Stimulated activated CD4-positive, alpha-beta T cell treated with anti-CD3 and anti-CD28 coated beads, Interleukin-2, amount 100 ng/mL, for 24 hours (primary cell): ENCODE measurements around the gene RANBP10.

ENCODE experiments used
- DNase-seq, 2 donors: peaks; one replicate each; pipeline ENCODE4 v3.0.0-alpha.2; 2020

The RANBP10 gene

DNA sequence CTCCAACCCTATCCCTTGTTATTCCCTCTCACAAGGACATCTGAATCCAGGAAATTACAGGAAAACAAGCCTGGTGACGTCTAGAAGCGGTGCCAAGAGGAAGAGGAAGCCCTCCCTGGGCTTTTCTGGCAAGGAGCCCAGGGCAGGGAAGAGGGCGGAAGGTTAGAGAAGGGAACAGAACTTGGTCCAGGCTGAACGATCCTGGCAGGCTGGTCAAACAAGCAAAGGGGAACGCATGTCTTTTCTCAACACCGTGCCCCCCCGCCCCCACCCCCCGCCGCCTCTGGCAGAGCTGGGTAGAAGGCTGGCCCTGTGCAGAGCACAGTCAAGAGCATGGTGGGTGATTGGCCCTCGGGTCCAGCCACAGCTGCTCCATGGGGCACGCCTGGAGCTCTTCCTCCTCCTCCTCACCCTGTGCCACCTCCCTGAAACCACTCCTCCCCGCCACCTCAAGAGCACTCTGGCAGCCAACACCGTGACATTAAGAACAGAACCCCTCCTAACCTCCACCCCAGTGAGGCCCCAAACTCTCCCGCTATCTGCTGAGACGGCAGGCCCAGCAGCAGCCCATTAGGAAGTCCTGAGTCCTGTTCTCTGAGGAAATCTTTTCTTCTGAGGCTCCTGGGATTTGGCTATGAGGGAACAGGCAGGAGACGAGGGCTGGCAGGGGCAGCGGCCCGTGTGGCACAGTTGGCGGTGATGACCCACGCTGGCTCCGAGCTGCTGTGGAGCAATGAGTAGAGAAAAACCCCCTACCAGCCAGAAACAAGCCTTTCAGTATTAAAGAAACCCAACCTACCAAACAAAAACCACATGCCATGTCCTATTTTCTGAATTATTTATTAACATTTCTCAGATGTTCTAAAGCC lies 132.4 kb downstream of the RANBP10 start:
- no peak for DNase-seq
